ENCODE data around the gene IPO11. TPM values are rescaled to one million over a fixed set of nuclear protein-coding genes. Genes with fewer than 3 reads are reported as not detected.

IPO11 gene
- total and polyA plus RNA-seq, 2 of the 4 experiments (the other 2 are of a cell fraction) = 12.6 to 40.0 TPM

DNA sequence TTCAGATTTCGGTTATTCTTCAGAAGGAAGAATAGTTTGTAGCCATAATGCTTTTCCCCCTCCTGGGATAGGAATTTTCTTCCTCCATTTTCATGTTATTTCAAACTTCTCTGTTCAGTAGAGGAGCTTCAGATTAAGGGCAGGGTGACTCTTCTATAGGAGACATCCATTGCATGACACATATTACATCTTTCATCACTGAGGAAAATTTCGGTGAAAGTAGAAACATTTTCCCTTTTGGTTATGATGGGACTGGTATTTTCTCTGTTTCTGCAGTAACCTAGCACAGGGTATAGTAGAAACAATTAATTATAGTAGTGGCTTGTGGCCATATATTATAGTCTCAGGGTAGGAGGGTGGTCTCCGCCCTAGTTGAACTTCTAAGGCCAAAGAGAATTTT is 1.1 kb downstream of the IPO11 start:
- Histone ChIP-seq H4K20me1 (ENCODE audit: insufficient read depth, low read length) (no peaks in the 10 kb centered on the region), H2BK20ac (ENCODE audit: low read depth, low read length) (no peak overlapping the region), H3K4me1 (ENCODE audit: control insufficient read depth, insufficient read depth, low read length) (no peaks in the 10 kb centered on the region; the same call in 1 of the 2 replicates), H3K9ac (ENCODE audit: low read depth, low read length) (no peak overlapping the region), H3K56ac (ENCODE audit: extremely low read depth, insufficient read depth, low read length) (no peak overlapping the region), H3K27me3 (ENCODE audit: control insufficient read depth, insufficient read depth, low read length) (no peaks in the 10 kb centered on the region), H4K5ac (ENCODE audit: low read depth, low read length) (no peak overlapping the region), H3K36me3 (ENCODE audit: control insufficient read depth, insufficient read depth, low read length) (no peaks in the 10 kb centered on the region), H2BK5ac (ENCODE audit: low read depth, low read length, poor library complexity, severe bottlenecking) (no peak overlapping the region), H3K9me3 (ENCODE audit: control insufficient read depth, insufficient read depth, low read length) (no peaks in the 10 kb centered on the region), H3K23ac (ENCODE audit: low read depth, low read length) (no peak overlapping the region), H3K18ac (ENCODE audit: low read depth, low read length) (no peak overlapping the region), H4K8ac (ENCODE audit: low read depth in 2 of 2, low read length in 2 of 2) (no peak overlapping the region), H3K4ac (ENCODE audit: low read depth, low read length) (no peak overlapping the region), H4K91ac (ENCODE audit: insufficient read depth, low read depth, low read length) (no peak overlapping the region), H3K79me1 (ENCODE audit: low read depth in 1 of 2, low read length in 2 of 2) (peaks cover 10 to 14% of the 10 kb centered on the region in 2 experiments; a peak in 3 of 4 replicates), H2AFZ (replicated peaks; ENCODE audit: low read length, poor library complexity) (no peak overlapping the region), H3K27ac (ENCODE audit: insufficient read depth, low read length) (no peak overlapping the region), H3K9me1 (ENCODE audit: insufficient read depth, low read length) (no peaks in the 10 kb centered on the region), H2BK120ac (ENCODE audit: low read depth, low read length) (no peak overlapping the region), H3K4me3 (ENCODE audit: insufficient read depth, low read depth, low read length) (peak overlapping the region; percentile 56; the same call in 1 of the 2 replicates), H3K4me2 (ENCODE audit: low read depth, low read length) (peak overlapping the region; percentile 97; the same call in 1 of the 2 replicates), H2AK9ac (replicated peaks; ENCODE audit: low read depth, low read length, poor library complexity) (no peak overlapping the region), H2BK15ac (ENCODE audit: low read depth, low read length) (no peak overlapping the region), H2AK5ac (ENCODE audit: low read depth, low read length) (no peak overlapping the region), H3K14ac (replicated peaks; ENCODE audit: low read depth, low read length) (no peak overlapping the region)
- in situ Hi-C loops (cut with MboI; ENCODE audit: low sequenced_read_pairs) (no loop called here), dilution Hi-C loops (cut with HindIII; ENCODE audit: low sequenced_read_pairs, unreplicated experiment) (no loop called here), intact Hi-C loops (cut with micrococcal nuclease) (no loop called here)
- no peak for TF ChIP-seq CEBPB (IDR thresholded peaks at IDR 0.05; ENCODE audit: low read depth, low read length)
- TF ChIP-seq RAD21 (IDR thresholded peaks at IDR 0.05; ENCODE audit: low read length) = no peak
- no peak for TF ChIP-seq FOS (IDR thresholded peaks at IDR 0.05; ENCODE audit: low read depth, low read length)
- DNase-seq (no peak), ATAC-seq (ENCODE audit: low read depth) (no peak)
- no CpG with 5 or more reads among the region's 3 CpGs for WGBS, 2 experiments (ENCODE audit: extremely low coverage in 2 of 2, insufficient read length in 1 of 2)
- ChIA-PET POLR2A (ENCODE audit: unreplicated experiment) (no interaction called here), CTCF (no interaction called here)
- BruUV-seq (replicated peaks) = no TSS peak

Measured in IMR-90 (cell line).